Endothelial cell of umbilical vein (primary cell): ENCODE data around the gene SLC25A33. TPM values are rescaled to one million over a fixed set of nuclear protein-coding genes. Genes with fewer than 3 reads are reported as not detected.

Experiments used
- BruUV-seq: library from RNA; stranded (reverse); fragments of 400-500 nt; replicated peaks from 2 replicates; lab custom pipeline; 2021; lab: Mats Ljungman, UMichigan
- CTCF ChIA-PET: fragments of 300-600, 350-600 bp; sonication (Branson Sonifier 250); formaldehyde crosslinking; loops from one replicate; lab custom pipeline; 2021; ENCODE audit warnings: antibody characterized with exemption, inconsistent platforms; lab: Charles Lee
- POLR2A ChIA-PET: fragments of 300-600, 350-600 bp; sonication (Branson Sonifier 250); formaldehyde crosslinking; loops from one replicate; lab custom pipeline; 2021; ENCODE audit warnings: antibody characterized with exemption, inconsistent platforms; lab: Charles Lee
- DNase-seq: peaks from one replicate; pipeline ENCODE4 v3.0.0-alpha.2; 2011; ENCODE audit warnings: low read depth, low spot score
- FAIRE-seq: peaks from 2 replicates; lab custom pipeline; 2011; peaks lifted over from hg19 to GRCh38; lab: Jason Lieb, UNC
- H2AFZ ChIP-seq: 2 replicates; pipeline ENCODE4 v1.6.0; 2012; ENCODE audit warnings: low read depth, low read length, control low read depth, inconsistent platforms
- H3K27ac ChIP-seq: 2 replicates; pipeline ENCODE4 v1.5.1; 2011; ENCODE audit warnings: low read depth, mild to moderate bottlenecking, control low read depth, low read length, moderate library complexity; ENCODE audit not compliant: insufficient read depth
- H3K27me3 ChIP-seq, 2 experiments: 2 replicates each; pipeline versions ENCODE4 v1.6.0 to v1.6.1; 2011; ENCODE audit warnings: low read length in 2 of 2, mixed read lengths in 1 of 2; ENCODE audit not compliant: control insufficient read depth in 2 of 2, insufficient read depth in 2 of 2
- H3K36me3 ChIP-seq, 2 experiments: 2 replicates in 1 of 2; 3 replicates in 1 of 2; pipeline ENCODE4 v1.5.1; 2011; ENCODE audit warnings: low read length in 2 of 2, mild to moderate bottlenecking in 1 of 2, moderate library complexity in 1 of 2; ENCODE audit not compliant: control insufficient read depth in 2 of 2, insufficient read depth in 2 of 2; ENCODE audit errors: extremely low read depth in 1 of 2
- H3K4me1 ChIP-seq: 3 replicates; pipeline ENCODE4 v1.5.1; 2011; ENCODE audit warnings: mild to moderate bottlenecking, low read length; ENCODE audit not compliant: control insufficient read depth, insufficient read depth; ENCODE audit errors: extremely low read depth
- H3K4me2 ChIP-seq: 2 replicates; pipeline ENCODE4 v1.6.1; 2011; ENCODE audit warnings: low read length, control low read depth, mixed read lengths; ENCODE audit not compliant: insufficient read depth
- H3K4me3 ChIP-seq, 3 experiments: fragments of 200-600 bp in 1 of 3; sonication (generic), shearing (Covaris generic) in 1 of 3; replicated peaks in 1 of 3; 2 replicates each; pipeline ENCODE4 v1.5.1; 2011 to 2016; ENCODE audit warnings: control low read depth in 3 of 3, low read length in 3 of 3, mild to moderate bottlenecking in 2 of 3, inconsistent platforms in 1 of 3, low read depth in 1 of 3, moderate library complexity in 1 of 3; ENCODE audit not compliant: insufficient read depth in 1 of 3
- H3K79me2 ChIP-seq: 2 replicates; pipeline ENCODE4 v1.6.0; 2012; ENCODE audit warnings: low read length, inconsistent platforms; ENCODE audit not compliant: control insufficient read depth, insufficient read depth
- H3K9ac ChIP-seq: replicated peaks from 2 replicates; pipeline ENCODE3; 2011; ENCODE audit warnings: low read length, control low read depth; ENCODE audit not compliant: insufficient read depth; ENCODE audit errors: extremely low read depth
- H3K9me1 ChIP-seq: replicated peaks from 3 replicates; pipeline ENCODE4 v1.6.0; 2011; ENCODE audit warnings: mild to moderate bottlenecking, low read length; ENCODE audit not compliant: control insufficient read depth, insufficient read depth; ENCODE audit errors: extremely low read depth
- H3K9me3 ChIP-seq: replicated peaks from 2 replicates; pipeline ENCODE4 v1.5.1; 2012; ENCODE audit warnings: low read length, inconsistent platforms; ENCODE audit not compliant: control insufficient read depth, insufficient read depth
- H4K20me1 ChIP-seq: replicated peaks from 2 replicates; pipeline ENCODE3; 2011; ENCODE audit warnings: mild to moderate bottlenecking, low read length; ENCODE audit not compliant: control insufficient read depth, insufficient read depth; ENCODE audit errors: extremely low read depth
- EZH2 ChIP-seq: IDR thresholded peaks from 2 replicates; pipeline ENCODE4 v1.6.1; 2012; ENCODE audit warnings: borderline replicate concordance, low read depth, mild to moderate bottlenecking, moderate library complexity, low read length, inconsistent platforms; ENCODE audit not compliant: severe bottlenecking
- FOS ChIP-seq: IDR thresholded peaks from 2 replicates; pipeline ENCODE4 v1.6.1; 2011; ENCODE audit warnings: mild to moderate bottlenecking, low read length, moderate library complexity, borderline replicate concordance; ENCODE audit not compliant: insufficient read depth
- GATA2 ChIP-seq: IDR thresholded peaks from 2 replicates; pipeline ENCODE4 v1.7.0; 2011; ENCODE audit warnings: low read depth, mild to moderate bottlenecking, moderate library complexity, mixed read lengths, low read length; ENCODE audit not compliant: insufficient read length, insufficient read depth
- JUN ChIP-seq: IDR thresholded peaks from 2 replicates; pipeline ENCODE4 v1.6.1; 2011; ENCODE audit warnings: borderline replicate concordance, low read depth; ENCODE audit not compliant: insufficient read length, insufficient read depth
- MYC ChIP-seq: IDR thresholded peaks from one replicate; pipeline ENCODE4 v1.6.1; 2011; ENCODE audit warnings: mild to moderate bottlenecking, low read depth, low read length
- POLR2AphosphoS5 ChIP-seq: IDR thresholded peaks from 2 replicates; pipeline ENCODE4 v1.6.1; 2012; ENCODE audit warnings: low read depth, mild to moderate bottlenecking, control low read depth, low read length, moderate library complexity; ENCODE audit not compliant: insufficient read depth
- dilution Hi-C: fragments of 300-500 bp; cut with MboI; formaldehyde crosslinking; loops from one replicate; pipeline ENCODE4 v1.15.0; 2019; ENCODE audit warnings: low sequenced_read_pairs; ENCODE audit not compliant: extremely low pct_ligation_motif_present
- intact Hi-C: fragments of 100-400 bp; cut with micrococcal nuclease; formaldehyde crosslinking; loops from one replicate; pipeline ENCODE4 v1.10.0; 2022
- polyA plus RNA-seq, 4 experiments: library from polyadenylated mRNA; depleted of rRNA in 3 of 4; stranded (reverse) in 3 of 4; unstranded in 1 of 4; fragments of >200 nt; gene quantifications; 2 replicates each; pipeline versions ENCODE4 v1.2.1 to v1.2.3, GENCODE V29; 2011 to 2012; ENCODE audit warnings: missing spikeins in 1 of 4
- total RNA-seq: library from RNA; stranded (reverse); gene quantifications from 2 replicates; pipeline ENCODE4 v1.2.3, GENCODE V29; 2021
- TF ChIP-seq, protein P1 (sequence below), 2 donors: IDR thresholded peaks; 1 replicate in 1 of 2; 2 replicates in 1 of 2; pipeline ENCODE4 v1.5.1; 2011; ENCODE audit warnings: low read length in 2 of 2, mild to moderate bottlenecking in 2 of 2, moderate library complexity in 2 of 2, control low read depth in 1 of 2, inconsistent platforms in 1 of 2, low read depth in 1 of 2; ENCODE audit not compliant: insufficient read depth in 1 of 2; ENCODE audit errors: extremely low read depth in 1 of 2

The SLC25A33 gene
- total and polyA plus RNA-seq, 2 donors (not counting 3 experiments of a cell fraction or from before 2014, with no cell fraction given), result 3.8 to 6.6 TPM

DNA sequence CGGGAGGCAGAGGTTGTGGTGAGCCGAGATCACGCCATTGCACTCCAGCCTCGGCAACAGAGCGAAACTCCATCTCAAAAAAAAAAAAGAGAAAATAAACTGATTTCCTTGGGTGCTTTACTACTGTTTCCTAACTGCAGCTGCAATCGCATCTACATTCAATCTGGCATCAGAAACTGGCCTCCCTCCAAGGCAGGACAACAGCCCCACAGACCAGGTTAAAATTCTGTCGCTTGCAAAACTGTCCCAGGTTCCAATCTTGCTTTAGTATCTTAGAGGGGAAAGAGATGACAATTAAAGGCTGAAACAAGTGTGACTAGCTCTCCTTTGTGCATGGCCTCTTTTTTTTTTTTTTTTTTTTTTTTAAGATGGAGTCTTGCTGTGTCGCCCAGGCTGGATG is 32.4 kb upstream of the SLC25A33 start:
- Histone ChIP-seq H3K27me3 (no peaks in the 10 kb centered on the region), H3K4me3 (no peak overlapping the region), H3K79me2 (no peaks in the 10 kb centered on the region), H3K9ac (no peak overlapping the region), H4K20me1 (no peaks in the 10 kb centered on the region), H3K4me1 (no peaks in the 10 kb centered on the region), H3K27ac (no peak overlapping the region), H2AFZ (no peak overlapping the region), H3K36me3 (no peaks in the 10 kb centered on the region), H3K4me2 (no peak overlapping the region), H3K9me1 (no peaks in the 10 kb centered on the region), H3K9me3 (no peaks in the 10 kb centered on the region)
- CTCF ChIA-PET, result interaction anchor here (1.3 to 1.9 kb wide), 2 partner anchors 10 to 16 kb away, joined by 3 to 6 read pairs; no protein-coding TSS in a partner anchor
- no peak for FAIRE-seq
- DNase-seq, result no peak
- intact Hi-C loops, result no loop called here
- BruUV-seq, result no TSS peak
- TF ChIP-seq, protein P1, sequence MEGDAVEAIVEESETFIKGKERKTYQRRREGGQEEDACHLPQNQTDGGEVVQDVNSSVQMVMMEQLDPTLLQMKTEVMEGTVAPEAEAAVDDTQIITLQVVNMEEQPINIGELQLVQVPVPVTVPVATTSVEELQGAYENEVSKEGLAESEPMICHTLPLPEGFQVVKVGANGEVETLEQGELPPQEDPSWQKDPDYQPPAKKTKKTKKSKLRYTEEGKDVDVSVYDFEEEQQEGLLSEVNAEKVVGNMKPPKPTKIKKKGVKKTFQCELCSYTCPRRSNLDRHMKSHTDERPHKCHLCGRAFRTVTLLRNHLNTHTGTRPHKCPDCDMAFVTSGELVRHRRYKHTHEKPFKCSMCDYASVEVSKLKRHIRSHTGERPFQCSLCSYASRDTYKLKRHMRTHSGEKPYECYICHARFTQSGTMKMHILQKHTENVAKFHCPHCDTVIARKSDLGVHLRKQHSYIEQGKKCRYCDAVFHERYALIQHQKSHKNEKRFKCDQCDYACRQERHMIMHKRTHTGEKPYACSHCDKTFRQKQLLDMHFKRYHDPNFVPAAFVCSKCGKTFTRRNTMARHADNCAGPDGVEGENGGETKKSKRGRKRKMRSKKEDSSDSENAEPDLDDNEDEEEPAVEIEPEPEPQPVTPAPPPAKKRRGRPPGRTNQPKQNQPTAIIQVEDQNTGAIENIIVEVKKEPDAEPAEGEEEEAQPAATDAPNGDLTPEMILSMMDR (IDR thresholded peaks at IDR 0.05; ENCODE audit: extremely low read depth in 1 of 2, insufficient read depth in 1 of 2, low read depth in 1 of 2, low read length in 2 of 2), result no peak
- no peak for TF ChIP-seq JUN
- TF ChIP-seq FOS, result no peak
- TF ChIP-seq GATA2, result no peak
- TF ChIP-seq POLR2AphosphoS5, result no peak
- no peak for TF ChIP-seq MYC
- TF ChIP-seq EZH2, result no peak
- dilution Hi-C loops, result no loop called here
- POLR2A ChIA-PET, result interaction anchor here (0.6 kb wide), 1 partner anchor 14 kb away, joined by 4 read pairs; no protein-coding TSS in a partner anchor
